ENCODE data around the gene SPATS2.

SPATS2 gene

DNA sequence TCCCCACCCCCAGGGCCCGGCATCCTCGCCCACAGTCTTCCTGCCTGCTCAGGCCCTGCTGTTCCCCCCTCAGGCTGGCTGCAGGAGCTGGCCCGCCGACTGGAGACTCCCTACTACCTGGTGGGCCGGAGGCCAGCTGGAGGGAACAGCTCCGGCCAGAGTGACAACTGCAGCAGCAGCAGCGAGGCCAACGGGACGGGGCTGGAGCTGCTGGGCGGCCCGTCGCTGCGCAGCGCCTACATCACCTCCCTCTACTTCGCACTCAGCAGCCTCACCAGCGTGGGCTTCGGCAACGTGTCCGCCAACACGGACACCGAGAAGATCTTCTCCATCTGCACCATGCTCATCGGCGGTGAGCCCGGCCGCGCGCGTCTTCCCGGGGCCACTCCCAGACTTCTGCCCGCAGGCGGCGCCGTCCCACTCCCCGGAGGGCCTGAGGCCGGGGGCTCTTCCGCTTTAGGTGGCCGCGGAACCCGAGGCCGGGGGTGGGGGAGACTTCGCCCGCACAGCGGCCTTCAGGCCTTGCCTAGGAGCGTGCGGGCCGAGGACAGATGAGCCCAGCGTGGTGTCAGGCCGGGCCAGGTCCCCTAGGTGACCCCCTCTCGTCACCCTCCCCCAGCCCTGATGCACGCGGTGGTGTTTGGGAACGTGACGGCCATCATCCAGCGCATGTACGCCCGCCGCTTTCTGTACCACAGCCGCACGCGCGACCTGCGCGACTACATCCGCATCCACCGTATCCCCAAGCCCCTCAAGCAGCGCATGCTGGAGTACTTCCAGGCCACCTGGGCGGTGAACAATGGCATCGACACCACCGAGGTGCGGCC, 181.8 kb downstream of the SPATS2 start:
- no peak overlapping the region for H3K27ac ChIP-seq
- TF ChIP-seq, protein P1, sequence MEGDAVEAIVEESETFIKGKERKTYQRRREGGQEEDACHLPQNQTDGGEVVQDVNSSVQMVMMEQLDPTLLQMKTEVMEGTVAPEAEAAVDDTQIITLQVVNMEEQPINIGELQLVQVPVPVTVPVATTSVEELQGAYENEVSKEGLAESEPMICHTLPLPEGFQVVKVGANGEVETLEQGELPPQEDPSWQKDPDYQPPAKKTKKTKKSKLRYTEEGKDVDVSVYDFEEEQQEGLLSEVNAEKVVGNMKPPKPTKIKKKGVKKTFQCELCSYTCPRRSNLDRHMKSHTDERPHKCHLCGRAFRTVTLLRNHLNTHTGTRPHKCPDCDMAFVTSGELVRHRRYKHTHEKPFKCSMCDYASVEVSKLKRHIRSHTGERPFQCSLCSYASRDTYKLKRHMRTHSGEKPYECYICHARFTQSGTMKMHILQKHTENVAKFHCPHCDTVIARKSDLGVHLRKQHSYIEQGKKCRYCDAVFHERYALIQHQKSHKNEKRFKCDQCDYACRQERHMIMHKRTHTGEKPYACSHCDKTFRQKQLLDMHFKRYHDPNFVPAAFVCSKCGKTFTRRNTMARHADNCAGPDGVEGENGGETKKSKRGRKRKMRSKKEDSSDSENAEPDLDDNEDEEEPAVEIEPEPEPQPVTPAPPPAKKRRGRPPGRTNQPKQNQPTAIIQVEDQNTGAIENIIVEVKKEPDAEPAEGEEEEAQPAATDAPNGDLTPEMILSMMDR (IDR thresholded peaks at IDR 0.05), result peak; percentile 77
- no peak for TF ChIP-seq ZFX (IDR thresholded peaks at IDR 0.05; ENCODE audit: borderline replicate concordance)

DNA sequence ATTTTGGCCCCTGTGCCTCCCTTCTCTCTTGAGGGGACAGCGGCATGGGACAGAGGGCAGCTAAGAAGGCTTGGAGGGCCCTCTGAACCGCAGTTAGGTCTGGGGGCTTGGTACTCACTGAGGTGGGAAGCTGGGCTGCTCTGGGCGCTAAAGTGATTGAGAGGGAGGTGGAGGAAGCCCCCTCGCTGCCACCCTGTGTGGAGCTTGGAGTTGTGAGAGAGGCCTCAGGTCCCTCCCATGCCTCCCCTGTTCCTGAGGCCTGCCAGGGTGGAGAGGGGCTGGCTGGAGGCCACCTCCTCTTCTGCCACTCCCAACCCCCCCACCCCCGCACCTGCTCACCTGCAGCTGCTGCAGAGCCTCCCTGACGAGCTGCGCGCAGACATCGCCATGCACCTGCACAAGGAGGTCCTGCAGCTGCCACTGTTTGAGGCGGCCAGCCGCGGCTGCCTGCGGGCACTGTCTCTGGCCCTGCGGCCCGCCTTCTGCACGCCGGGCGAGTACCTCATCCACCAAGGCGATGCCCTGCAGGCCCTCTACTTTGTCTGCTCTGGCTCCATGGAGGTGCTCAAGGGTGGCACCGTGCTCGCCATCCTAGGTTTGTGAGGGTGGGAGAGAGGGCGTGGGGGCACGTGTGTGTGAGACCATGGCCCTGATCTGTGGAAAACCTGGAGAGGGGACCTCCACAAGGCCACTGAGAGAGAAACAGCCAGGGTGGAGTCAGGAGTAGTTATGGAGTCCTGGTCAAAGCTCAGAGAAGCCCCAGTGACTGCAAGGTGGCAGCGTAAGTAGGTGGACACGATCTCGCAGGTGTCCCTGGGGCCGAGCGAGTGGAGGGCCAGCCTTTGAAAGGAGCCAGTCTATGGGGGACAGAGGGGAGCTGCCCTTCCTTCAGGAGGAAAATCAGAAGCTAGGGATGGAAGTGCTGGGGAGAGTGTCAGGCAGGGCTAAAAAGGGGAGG, 182.8 kb downstream of the SPATS2 start:
- H3K27ac ChIP-seq, result no peak overlapping the region
- no peak for TF ChIP-seq ZFX (IDR thresholded peaks at IDR 0.05; ENCODE audit: borderline replicate concordance)
- TF ChIP-seq, protein P1 (IDR thresholded peaks at IDR 0.05), result no peak

GRCh38 chr12:49550693-49551252, 183.5 kb downstream of the SPATS2 start:
- no peak for TF ChIP-seq ZFX (IDR thresholded peaks at IDR 0.05; ENCODE audit: borderline replicate concordance)
- TF ChIP-seq, protein P1 (IDR thresholded peaks at IDR 0.05), result no peak

DNA sequence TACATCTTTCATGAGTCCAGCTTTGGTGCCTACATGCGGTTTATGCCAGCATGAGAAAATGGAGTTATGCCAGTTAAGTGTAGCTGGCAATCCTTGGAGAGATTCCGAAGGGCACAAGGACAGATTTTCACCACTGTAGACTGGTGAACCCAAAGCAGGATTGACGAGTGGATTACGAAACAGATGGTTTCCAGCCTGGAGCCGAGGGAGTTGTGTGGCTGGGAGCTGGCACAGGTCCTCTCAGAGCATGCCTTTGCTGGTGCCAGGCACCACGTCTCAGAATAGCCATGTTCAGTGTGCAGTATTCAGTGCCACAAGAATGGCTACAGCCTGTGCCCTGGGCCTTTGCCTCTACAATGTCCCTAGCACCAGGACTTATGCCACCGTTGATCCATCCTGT, 184.8 kb downstream of the SPATS2 start:
- H3K27ac ChIP-seq, result no peak overlapping the region
- no peak for TF ChIP-seq ZFX (IDR thresholded peaks at IDR 0.05; ENCODE audit: borderline replicate concordance)
- TF ChIP-seq, protein P1 (IDR thresholded peaks at IDR 0.05), result no peak

More at GRCh38 chr12:49550693-49551252, 183.5 kb downstream of the SPATS2 start:
- H3K27ac ChIP-seq, result no peak overlapping the region

- H3K27ac ChIP-seq, result no peak overlapping the region
- TF ChIP-seq, protein P1 (IDR thresholded peaks at IDR 0.05), result no peak
- TF ChIP-seq ZFX (IDR thresholded peaks at IDR 0.05; ENCODE audit: borderline replicate concordance), result no peak
Measured at GRCh38 chr12:49552425-49552824, 185.2 kb downstream of the SPATS2 start.

DNA sequence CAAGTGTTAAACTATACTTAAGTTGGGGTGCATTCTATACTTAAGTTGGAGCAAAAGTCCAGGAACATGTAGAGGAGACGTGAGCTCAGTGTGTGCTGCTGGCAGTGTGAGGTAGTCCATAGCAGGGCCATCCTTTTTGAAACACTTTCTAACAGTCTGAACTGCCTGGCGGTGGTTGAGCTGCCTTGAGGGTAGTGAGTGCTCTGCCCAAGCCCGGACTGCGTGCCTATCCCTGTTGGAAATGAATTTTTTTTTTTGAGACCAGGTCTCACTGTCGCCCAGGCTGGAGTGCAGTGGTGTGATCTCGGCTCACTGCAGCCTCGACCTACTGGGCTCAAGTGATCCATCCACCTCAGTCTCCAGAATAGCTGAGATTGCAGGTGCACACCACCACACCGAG, 185.6 kb downstream of the SPATS2 start:
- TF ChIP-seq, protein P1 (IDR thresholded peaks at IDR 0.05), result no peak
- TF ChIP-seq ZFX (IDR thresholded peaks at IDR 0.05; ENCODE audit: borderline replicate concordance), result no peak
- H3K27ac ChIP-seq, result no peak overlapping the region
